ENCODE measurements around the gene NTN5.
"Not testable (repeated sequence)": the region's sequence is repeated elsewhere in the genome, so short reads cannot be mapped to it uniquely, and the experiment has no call there.

NTN5 gene

DNA sequence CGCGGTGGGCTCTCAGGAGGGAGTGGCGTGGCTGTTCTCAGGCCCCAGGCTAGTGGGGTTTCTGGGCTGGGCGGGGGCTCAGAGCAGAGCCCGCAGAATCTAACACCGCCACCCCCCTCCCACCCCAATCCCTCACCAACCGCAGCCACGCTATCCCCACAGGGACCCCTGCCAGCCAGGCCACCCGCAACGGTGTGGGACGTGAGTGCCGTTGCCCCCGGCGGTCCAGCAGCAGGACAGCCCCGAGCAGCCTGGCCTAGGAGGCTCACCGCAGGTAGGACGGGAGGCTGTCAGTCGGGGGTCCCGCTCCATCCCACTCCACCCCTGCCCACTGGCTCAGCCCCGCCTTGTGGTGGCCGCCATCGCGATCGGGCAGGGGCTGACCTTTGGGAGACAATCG lies at the start of gene NTN5:
TSS of gene NTN5 (minus strand) at position 24 of the 400 bp plus-strand sequence. CDS start 2,031 bp downstream, outside the sequence.
- no peak for DNase-seq

GRCh38 chr19:48722196-48722708 lies 49.4 kb upstream of the NTN5 start:
- DNase-seq = no peak

DNA sequence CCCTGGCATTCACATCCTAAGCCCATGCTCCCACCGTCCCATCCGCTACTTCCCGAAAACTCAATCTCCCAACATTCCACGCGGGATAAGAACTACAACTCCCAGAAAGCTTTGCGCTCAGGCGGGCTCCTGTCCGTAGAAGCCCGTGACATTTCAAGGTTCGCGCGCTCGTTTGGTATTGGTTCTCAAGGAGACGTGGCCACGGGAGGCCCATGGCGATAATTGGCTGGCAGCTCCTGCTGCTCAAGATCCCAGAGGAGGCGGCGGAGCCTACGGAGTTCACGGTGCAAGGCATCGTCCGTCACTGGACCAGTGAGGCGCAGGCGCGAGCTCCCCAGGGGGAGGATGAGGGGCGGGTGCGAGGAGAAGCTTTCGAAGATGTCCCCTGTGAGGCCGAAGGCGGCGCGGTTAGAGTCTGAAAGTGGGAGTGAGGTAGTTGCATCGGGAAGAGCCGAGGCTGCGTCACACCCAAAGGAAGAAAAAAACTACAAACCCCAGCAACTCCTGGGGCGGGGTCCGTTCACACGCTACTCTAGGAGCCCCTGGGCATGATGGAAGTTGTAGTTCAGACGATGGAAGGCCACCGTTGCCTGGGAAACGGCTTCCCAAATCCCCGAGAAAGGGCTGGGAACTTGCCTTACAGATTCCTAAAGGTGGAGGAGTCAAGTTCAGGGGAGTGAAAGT lies 47.9 kb upstream of the NTN5 start:
- DNase-seq = peak; percentile 81

- DNase-seq = no peak
These were observed 47.4 kb upstream of the NTN5 start for GRCh38 chr19:48720251-48720612.

DNA sequence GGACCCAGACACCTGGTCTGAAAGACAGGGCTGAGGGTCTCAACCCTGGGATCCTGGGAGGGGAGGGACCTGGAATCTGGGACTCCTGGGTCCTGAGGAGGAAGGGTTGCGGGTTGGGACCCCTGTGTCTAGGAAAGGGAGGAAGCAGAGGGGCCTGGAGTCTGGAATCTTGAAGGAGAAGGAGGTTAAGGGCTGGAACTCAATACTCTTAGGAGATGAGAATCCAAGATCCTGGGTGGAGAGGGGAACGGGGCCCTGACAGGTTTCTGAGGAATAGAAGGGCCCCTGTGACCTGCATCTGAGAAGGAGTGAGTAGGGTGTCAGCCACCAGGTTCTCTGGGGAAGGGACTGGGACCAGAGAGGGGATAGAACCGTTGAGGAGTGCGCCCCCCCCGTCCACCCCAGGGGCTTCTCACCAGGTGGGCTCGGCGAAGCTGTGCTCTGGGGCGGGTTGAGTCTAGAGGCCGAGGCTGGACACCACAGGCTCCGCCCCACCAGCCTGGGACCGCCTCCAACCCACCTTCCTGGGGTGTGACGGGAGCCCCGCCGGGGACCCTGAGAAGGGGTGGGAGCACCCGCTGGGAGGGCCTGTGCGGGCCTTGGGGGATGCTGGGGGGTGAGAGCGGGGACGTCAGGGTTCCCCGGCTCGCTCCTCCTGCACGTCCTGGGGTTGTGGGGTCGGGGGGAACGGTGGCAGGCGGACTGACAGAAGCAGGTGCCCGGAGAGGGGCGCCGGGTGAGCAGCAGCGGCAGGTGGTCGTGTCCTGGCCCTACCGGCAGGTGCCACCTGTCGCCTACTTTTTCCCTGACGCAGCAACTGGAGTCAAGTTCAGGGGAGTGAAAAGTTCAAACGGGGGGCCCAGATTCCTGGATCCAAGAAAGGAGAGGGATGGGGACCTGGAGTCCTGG lies 46.7 kb upstream of the NTN5 start, which contains the start of gene MAMSTR:
TSS of gene MAMSTR (minus strand) at position 463 of the 909 bp plus-strand sequence. CDS start 694 bp downstream, outside the sequence.
- no peak for DNase-seq

- DNase-seq = no peak
These were observed 46.0 kb upstream of the NTN5 start for GRCh38 chr19:48718711-48719231.

DNA sequence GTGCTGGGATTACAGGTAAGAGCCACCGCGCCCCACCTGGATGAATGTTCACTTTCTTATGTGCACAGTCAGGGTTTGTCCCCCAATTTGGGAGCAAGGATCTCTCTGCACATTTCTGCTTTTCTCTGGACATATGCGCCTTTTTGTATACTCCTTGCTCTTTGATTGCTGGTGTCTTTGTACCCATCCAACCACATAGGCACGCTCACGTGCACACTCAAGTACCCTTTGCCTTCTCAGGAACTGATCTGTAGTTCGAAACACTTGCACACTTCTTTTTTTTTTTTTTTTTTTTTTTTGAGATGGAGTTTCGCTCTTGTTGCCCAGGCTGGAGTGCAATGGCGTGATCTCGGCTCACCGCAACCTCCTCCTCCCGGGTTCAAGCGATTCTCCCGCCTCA lies 45.3 kb upstream of the NTN5 start:
- DNase-seq = not testable (repeated sequence)

DNA sequence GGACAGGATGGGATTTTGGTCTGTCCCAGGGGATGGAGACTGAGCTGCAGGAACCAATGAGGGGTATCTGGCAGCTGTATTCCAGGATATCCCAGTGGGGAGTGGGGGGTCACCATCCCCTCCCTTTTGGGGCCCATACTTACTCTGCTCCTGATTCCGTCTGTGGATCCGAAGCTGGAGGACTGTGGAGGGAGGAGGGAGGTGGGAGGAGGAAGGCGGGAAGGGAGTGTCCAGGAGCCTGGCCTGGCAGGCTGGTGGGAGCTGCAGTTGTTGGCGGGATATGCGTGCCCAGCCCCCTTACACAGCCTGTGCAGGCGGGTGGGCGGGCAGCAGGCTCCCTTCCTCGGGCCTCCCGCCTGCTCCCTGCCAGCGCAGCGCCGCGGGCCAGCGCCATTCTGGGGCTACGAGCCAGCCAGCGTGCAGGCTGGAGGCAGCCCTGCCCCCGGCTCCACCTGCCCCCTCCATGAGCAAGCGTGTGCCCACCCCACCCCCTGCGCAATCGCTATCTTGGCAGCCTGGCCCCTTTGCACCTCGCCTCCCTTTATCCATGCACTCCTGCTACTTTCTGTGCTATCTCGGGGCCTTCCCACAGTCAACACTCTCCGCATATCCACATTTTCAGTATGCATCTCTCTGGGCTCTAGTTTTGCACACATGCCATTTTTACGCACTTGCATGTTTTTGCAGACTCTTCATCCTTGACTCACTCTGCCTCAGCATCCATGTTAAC lies 43.9 kb upstream of the NTN5 start:
- DNase-seq = no peak

DNA sequence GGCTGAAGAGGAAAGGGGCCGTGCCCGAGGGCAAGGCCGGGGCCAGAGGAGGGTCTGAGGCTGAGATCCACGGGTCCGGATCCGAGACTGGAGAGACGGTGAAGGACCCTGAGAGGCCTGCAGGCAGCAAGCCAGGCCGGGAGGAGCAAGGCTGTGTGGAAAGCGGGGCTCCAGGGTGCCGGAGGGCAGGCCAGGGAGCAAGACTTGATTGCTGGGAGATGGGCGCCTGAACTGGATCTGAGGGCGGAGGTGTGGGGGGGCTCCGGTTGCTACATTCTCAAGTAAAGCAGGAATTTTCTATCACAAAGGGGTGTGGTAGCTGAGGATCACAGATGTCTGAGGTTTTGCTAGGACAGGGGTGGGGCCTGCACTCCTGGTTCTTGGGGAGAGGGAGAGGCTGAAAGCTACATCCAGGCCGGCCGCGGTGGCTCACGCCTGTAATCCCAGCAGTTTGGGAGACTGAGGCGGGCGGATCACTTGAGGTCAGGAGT lies 42.9 kb upstream of the NTN5 start:
- DNase-seq = no peak

- no peak for DNase-seq
These were observed 42.2 kb upstream of the NTN5 start for GRCh38 chr19:48714759-48715675.

- peak; percentile 92 for DNase-seq
These were observed 41.3 kb upstream of the NTN5 start for GRCh38 chr19:48713864-48714755.

DNA sequence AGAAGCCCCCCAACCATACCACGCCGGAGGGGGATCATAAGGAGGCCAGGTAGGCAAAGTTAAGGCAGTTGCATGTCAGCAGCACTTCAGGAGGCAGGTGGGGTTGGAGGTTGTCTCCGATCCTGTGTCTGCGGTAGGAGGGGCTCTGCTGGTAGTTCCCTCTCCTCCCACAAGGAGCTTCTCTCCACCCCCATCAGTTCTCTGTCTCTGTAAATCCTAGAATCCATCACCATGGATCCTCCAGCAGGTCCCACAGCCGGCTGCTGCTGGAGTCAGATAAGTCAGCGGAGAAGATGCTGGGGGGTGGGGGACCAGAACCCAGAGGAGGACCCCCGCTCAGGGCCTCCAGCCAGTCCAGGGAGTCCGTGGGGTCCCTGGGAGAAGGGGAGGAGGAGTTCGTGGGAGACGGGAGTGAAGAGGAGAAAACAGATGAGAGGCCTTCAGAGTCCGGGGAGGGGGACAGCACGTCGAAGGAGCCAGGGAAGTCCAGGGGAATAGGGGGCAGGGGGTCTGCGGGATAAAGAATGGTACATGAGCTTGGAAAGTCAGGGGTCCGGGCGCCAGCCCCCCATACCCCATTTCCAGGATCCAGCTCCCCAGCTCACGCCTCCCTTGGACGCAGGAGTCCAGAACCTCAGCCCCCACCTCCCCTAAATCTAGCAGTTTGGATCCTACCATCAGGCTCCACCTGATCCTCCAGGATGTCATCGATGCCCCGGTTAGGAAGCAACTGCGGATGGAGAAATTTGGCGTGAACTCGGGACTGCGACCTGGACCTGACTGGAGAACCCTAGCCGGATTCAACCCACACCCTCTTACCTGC lies 40.4 kb upstream of the NTN5 start:
- no peak for DNase-seq

DNA sequence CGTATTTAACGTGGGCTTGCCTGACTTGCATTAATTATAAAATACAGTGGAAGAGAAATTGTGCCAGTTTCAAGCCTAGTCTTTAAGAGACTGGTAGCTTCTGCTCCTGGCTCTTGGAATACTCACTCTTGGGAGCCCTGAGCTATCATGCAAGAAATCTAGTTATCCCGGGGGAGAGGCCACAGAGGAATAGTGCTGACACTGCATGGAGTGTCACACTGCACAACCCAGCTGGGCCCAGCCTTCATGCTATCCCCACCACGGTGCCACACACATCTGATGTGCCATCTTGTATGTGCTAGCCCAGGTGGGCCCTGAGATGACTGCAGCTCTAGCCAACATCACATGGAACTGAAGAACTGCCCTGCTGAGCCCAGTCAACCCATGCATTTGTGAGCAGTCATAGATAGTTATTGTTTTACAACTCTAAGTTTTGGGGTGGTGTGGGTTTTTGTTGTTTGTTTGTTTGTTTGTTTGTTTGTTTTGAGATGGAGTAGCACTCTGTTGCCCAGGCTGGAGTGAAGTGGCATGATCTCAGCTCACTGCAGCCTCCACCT lies 38.4 kb upstream of the NTN5 start:
- no peak for DNase-seq

DNA sequence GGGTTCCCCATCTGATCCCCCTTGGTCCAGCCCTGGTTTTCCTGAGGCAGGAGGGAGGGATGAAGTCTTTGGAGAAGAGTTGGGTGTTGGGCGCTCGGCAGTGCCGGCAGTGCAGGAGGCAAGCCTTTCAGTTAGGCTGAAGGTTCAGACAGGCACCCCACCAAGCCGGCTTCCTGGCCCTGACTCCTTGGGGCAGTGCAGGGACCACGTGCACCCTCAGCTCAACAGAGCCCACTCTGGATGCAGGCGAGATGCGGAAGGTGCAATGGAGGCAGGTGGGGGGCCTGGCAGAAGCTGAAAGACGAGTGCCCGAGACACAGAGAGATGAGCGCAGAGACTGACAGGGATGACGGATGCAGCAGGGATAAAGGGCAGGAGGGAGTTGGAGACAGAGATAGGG lies 35.7 kb upstream of the NTN5 start:
- no peak for DNase-seq

DNA sequence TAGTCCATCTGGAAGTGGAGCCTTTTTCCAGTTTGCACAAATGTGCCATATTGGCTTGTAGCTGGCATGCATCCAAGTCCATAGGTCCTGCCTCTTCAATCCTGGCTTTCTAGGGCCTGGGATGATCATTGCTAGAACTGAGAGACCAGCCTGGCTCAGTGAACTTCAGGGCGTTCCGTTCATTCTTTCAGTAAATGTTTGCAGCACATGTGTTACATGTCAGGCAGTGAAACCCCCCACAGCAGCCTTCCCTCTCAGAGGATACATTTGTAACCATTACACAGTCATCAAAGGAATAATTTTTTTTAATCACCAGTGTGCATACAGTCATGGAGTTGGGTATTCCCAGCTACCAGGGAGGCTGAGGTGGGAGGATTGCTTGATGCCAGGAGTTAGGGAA lies 32.6 kb upstream of the NTN5 start:
- no peak for DNase-seq

- no peak for DNase-seq
These were observed 30.5 kb upstream of the NTN5 start for GRCh38 chr19:48703316-48703715.

DNA sequence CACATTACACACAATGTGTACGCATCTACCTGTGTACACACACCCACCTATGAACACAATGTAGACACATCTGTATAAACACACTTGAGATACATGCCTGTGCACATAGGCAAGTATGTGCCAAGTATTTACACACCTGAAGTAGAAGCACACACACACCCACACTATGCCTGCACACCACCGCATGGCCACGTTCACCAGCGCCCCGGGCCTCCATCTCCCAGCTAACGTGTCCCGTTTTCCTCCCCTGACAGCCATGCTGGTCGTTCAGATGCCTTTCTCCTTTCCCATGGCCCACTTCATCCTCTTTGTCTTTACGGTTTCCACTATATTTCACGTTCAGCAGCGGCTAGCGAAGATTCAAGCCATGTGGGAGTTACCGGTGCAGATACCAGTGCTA lies 29.9 kb upstream of the NTN5 start:
- no peak for DNase-seq

DNA sequence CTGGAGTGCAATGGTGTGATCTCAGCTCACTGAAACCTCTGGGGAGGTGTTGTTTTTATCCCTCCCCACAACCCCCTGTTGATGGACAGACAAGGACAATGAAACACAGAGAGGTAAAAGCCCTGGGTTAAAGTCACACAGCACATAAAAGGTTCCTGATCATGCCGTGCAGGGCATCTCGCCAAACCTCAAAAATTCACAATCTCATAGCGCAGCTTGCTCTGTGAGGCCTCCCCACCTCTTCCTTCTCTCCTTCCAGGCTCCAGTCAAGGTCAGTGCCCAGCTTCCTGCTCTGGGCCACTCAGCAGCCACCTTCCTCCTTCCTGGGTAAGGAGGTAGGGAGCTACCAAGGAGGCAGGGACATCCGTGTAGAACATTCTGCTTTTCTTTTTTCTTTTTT lies 25.2 kb upstream of the NTN5 start:
- no peak for DNase-seq

DNA sequence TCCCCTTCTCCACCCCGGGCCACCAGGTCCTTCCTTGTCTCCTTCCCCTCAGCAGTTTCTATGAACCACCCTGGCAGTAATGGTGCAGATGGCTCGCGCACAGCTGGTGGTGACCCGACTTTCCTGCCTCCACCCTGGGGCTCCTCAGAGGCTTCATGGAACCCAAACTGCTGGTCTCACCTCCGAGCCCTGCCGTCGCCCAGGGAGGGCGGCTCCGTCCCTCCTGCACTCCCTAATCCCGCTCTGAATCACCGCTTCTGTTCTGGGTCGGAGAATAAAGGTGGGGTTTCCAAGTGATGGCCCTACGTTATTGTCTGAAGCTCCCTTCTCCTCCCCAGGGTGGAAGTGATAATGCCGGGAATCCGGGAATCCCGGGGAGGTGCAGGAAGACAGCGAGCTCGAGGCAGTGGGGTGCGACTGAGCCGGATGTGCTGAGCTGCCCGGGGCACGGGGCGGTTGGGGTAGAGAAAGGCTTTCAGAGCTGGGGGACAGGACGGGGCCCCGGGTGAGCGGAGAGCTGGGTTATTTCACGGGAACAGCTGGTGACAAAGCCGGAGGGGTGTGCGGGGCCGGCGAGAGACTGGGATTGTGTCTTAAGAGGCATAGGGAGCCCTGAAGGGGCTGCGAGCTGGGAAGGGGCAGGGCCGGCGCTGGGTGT lies 23.7 kb upstream of the NTN5 start:
- DNase-seq = no peak
